Kidney epithelial cell (primary cell): Measurements from ENCODE around the gene PIK3R4. TPM values are rescaled to one million over a fixed set of nuclear protein-coding genes. Genes with fewer than 3 reads are reported as not detected.

Experiments
- DNase-seq: peaks from one replicate; pipeline ENCODE4 v3.0.0-alpha.2; 2010; ENCODE audit warnings: low read depth
- H3K27me3 ChIP-seq: 2 replicates; pipeline ENCODE4 v1.6.0; 2011; ENCODE audit warnings: low read length; ENCODE audit not compliant: control insufficient read depth, insufficient read depth
- H3K36me3 ChIP-seq: 2 replicates; pipeline ENCODE4 v1.5.1; 2011; ENCODE audit warnings: low read length; ENCODE audit not compliant: control insufficient read depth, insufficient read depth
- H3K4me3 ChIP-seq: 2 replicates; pipeline ENCODE4 v1.5.1; 2011; ENCODE audit warnings: low read depth, mild to moderate bottlenecking, control low read depth, low read length
- total RNA-seq: library from RNA; depleted of rRNA; stranded (reverse); fragments of >200 nt; gene quantifications from 2 replicates; pipeline ENCODE4 v1.2.3, GENCODE V29; 2015
- TF ChIP-seq, protein P1 (sequence below): IDR thresholded peaks from 2 replicates; pipeline ENCODE4 v1.5.1; 2011; ENCODE audit warnings: mild to moderate bottlenecking, moderate library complexity, low read length, control low read depth, inconsistent platforms; ENCODE audit not compliant: insufficient read depth, poor library complexity, severe bottlenecking

PIK3R4 gene
- total RNA-seq, 1 donor from 2014 or later: 32.9 TPM

DNA sequence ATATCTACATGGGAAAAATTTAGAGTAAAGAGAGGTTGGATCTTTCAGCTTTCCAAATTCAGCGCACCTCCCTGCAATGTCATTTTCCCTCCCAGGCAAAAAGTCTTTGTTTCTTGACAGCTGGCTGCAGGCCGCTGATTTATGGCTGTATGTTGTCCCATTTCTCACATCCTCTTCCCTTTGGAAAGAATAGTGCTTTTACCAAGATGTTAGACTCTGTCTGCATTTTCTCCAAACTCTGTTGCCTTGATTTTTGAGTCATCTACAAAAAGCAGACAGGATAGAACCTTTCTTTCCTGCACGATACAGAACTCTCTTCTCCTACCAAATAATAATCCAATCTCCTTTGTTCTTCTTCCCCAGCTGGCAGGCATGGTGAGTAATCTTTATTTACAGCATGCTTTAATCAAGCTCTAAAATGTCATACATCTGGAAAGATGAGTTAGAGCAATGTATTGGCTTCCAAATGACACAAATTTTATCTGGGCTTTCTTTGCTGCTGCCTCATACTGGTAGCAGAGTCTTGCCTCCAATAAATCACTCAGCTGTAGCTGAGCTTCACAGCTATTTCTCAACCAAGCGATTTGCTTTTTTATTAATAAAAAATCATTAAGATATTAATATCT, 101.9 kb downstream of the PIK3R4 start:
- H3K4me3 ChIP-seq: no peak overlapping the region
- DNase-seq: no peak
- H3K27me3 ChIP-seq: no peaks in the 10 kb centered on the region
- TF ChIP-seq, protein P1, sequence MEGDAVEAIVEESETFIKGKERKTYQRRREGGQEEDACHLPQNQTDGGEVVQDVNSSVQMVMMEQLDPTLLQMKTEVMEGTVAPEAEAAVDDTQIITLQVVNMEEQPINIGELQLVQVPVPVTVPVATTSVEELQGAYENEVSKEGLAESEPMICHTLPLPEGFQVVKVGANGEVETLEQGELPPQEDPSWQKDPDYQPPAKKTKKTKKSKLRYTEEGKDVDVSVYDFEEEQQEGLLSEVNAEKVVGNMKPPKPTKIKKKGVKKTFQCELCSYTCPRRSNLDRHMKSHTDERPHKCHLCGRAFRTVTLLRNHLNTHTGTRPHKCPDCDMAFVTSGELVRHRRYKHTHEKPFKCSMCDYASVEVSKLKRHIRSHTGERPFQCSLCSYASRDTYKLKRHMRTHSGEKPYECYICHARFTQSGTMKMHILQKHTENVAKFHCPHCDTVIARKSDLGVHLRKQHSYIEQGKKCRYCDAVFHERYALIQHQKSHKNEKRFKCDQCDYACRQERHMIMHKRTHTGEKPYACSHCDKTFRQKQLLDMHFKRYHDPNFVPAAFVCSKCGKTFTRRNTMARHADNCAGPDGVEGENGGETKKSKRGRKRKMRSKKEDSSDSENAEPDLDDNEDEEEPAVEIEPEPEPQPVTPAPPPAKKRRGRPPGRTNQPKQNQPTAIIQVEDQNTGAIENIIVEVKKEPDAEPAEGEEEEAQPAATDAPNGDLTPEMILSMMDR: no peak
- H3K36me3 ChIP-seq: no peaks in the 10 kb centered on the region

DNA sequence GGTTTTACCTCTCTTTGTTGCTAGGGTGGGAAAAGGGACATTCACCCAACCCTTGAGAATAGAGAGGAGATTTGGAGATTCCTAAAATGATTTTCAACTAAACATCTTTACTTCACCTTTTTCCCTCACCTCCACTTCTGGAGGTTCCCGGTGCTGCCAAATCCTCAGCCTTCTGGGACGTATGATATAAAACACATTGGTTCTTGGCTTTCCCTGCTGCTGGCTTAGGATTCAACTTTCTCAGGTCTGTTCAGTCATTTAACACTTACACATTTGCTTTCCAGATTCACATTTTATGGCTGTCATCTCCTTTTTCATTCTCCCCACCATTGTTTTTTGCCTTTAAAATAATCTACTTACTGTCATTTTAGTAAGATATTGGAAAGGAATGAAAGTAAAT, 106.6 kb downstream of the PIK3R4 start:
- TF ChIP-seq, protein P1: no peak
- no peak for DNase-seq
- H3K36me3 ChIP-seq: no peaks in the 10 kb centered on the region
- no peak overlapping the region for H3K4me3 ChIP-seq
- H3K27me3 ChIP-seq: no peaks in the 10 kb centered on the region

DNA sequence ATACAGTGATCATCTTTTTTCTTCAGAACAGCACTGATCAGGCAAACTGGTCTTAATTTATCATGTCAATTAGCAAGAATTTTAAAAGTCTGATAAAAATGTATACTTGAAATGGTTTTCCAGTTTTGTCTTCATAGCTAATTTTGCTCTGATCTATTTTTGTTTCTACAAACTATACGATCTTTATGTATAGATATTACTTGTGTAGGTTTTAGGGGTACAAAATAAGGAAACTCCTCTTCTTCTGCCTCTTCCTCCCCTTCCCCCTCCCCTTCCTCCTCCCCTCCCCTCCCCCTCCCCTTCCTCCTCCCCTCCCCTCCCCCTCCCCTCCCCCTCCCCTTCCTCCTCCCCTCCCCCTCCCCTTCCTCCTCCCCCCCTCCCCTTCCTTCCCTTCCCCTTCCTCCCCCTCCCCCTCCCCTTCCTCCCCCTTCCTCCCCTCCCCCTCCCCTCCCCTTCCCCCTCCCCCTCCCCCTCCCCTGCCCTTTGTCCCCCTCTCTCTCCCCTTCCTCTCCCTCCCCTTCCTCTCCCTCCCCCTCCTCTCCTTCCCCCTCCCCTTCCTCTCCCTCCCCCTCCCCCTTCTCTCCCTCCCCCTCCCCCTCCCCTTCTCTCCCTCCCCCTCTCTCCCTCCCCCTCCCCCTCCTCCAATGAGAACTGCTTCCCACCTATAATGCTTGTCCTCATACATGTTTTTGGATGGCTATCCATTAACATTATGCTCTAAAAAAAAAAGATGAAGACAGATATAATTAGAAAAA, 110.0 kb downstream of the PIK3R4 start:
- Histone ChIP-seq H3K27me3 (no peaks in the 10 kb centered on the region), H3K36me3 (no peaks in the 10 kb centered on the region), H3K4me3 (no peak overlapping the region)
- no peak for DNase-seq
- TF ChIP-seq, protein P1: no peak

DNA sequence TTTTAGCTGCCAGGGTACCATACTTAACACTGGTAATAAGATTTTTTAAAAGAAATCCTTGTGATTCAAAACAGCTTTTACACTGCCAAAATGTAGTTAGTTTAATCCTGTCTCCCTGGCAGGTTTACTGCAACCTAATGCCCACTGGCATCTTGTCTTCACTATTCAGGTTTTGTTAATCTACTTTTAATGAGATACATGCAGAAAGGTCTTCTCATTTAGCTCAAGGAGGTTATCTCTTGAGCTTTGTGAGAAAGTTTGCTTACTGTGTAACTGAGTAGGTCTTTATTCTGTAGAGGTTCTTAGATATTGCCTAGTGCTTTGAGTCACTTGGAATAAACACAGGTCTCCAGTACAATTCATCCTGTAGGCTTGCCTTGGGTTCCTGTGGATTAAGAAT, 110.7 kb downstream of the PIK3R4 start:
- DNase-seq: no peak
- Histone ChIP-seq H3K27me3 (no peaks in the 10 kb centered on the region), H3K36me3 (no peaks in the 10 kb centered on the region), H3K4me3 (no peak overlapping the region)
- TF ChIP-seq, protein P1: no peak

DNA sequence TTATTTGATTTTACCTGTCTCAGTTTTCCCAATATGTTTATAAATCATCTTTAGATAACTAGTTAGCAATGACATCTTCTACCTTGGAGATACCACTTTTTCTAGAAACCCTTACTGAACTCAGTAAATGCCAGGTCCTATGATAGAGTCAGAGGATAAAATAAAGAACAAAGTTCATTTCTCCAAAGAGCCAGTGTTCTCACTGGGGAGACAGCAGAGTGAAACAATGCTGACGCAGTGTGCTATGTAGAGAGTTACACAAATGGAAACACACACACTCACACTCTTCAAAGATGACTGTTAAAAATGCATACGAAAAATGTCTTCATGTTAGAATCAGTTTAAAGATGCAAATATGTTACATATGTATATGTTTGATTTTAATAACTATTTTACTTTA, 111.3 kb downstream of the PIK3R4 start:
- TF ChIP-seq, protein P1: no peak
- no peak for DNase-seq
- Histone ChIP-seq H3K4me3 (no peak overlapping the region), H3K27me3 (no peaks in the 10 kb centered on the region), H3K36me3 (no peaks in the 10 kb centered on the region)

Other genes with a start within 250 kb of the PIK3R4 start
- not detected in 2 replicates for gene COL6A6, start 229.7 kb downstream of the PIK3R4 start, total RNA-seq
- gene ATP2C1, start 147.3 kb upstream of the PIK3R4 start, total RNA-seq: 78.5 and 85.3 TPM in 2 replicates